ENCODE results near the gene KBTBD7. TPM values are rescaled to one million over a fixed set of nuclear protein-coding genes. Genes with fewer than 3 reads are reported as not detected.

The KBTBD7 gene
- polyA plus RNA-seq, 1 of the 3 experiments (the other 2 are of a cell fraction) = 1.3 TPM

GRCh38 chr13:41152005-41152404, 42.4 kb downstream of the KBTBD7 start:
- Histone ChIP-seq H3K9ac (no peak overlapping the region), H4K20me1 (ENCODE audit: insufficient read depth) (no peaks in the 10 kb centered on the region), H2AFZ (ENCODE audit: low read depth) (no peak overlapping the region), H3K4me3 (ENCODE audit: low read depth in 2 of 2, low read length in 1 of 2) (no peak overlapping the region), H3F3A (replicated peaks; ENCODE audit: insufficient read depth) (no peaks in the 10 kb centered on the region), H3K36me3 (replicated peaks in 1 of 2; ENCODE audit: control insufficient read depth in 1 of 2, insufficient read depth in 2 of 2, low read length in 1 of 2) (no peaks in the 10 kb centered on the region), H3K4me1 (ENCODE audit: control insufficient read depth in 1 of 2, insufficient read depth in 2 of 2, low read depth in 1 of 2, low read length in 1 of 2) (no peaks in the 10 kb centered on the region), H3K4me2 (no peak overlapping the region), H3K9me3 (peaks cover 3% of the 10 kb centered on the region; the same call in 1 of the 2 replicates), H3K27ac (ENCODE audit: low read depth in 2 of 2, low read length in 1 of 2) (no peak overlapping the region), H3K9me2 (no peaks in the 10 kb centered on the region), H3K27me3 (ENCODE audit: insufficient read depth) (no peaks in the 10 kb centered on the region), H3K79me2 (ENCODE audit: insufficient read depth) (no peaks in the 10 kb centered on the region)
- CTCF ChIA-PET = interaction anchor here (0.7 kb wide), 1 partner anchor 12 kb away, joined by 3 read pairs; no protein-coding TSS in a partner anchor
- no peak for DNase-seq
- WGBS (ENCODE audit: low lambda C conversion rate) = 63% methylated on average over 3 of the region's 3 CpGs
- TF ChIP-seq RAD21 (IDR thresholded peaks at IDR 0.05; ENCODE audit: low read length) (no peak), FOXJ3 (CRISPR knock-in tag; IDR thresholded peaks at IDR 0.05) (no peak), POLR2AphosphoS5 (IDR thresholded peaks at IDR 0.05; ENCODE audit: low read depth, low read length) (no peak), REST (IDR thresholded peaks at IDR 0.05; ENCODE audit: low read depth, low read length) (no peak), SIN3A (IDR thresholded peaks at IDR 0.05; ENCODE audit: borderline replicate concordance, low read depth, low read length) (no peak), IRF3 (IDR thresholded peaks at IDR 0.05; ENCODE audit: low read depth, low read length) (no peak), RCOR1 (IDR thresholded peaks at IDR 0.05; ENCODE audit: low read length) (no peak), RXRA (IDR thresholded peaks at IDR 0.05; ENCODE audit: borderline replicate concordance, low read depth) (no peak), NFIC (IDR thresholded peaks at IDR 0.05; ENCODE audit: borderline replicate concordance) (no peak), FOXM1 (IDR thresholded peaks at IDR 0.05; ENCODE audit: low read depth) (no peak)
- POLR2A ChIA-PET = no interaction called here

- TF ChIP-seq RFX5 (IDR thresholded peaks at IDR 0.05; ENCODE audit: low read length) = no peak
- ChIA-PET CTCF (no interaction called here), POLR2A (no interaction called here)
- Histone ChIP-seq H3F3A (replicated peaks; ENCODE audit: insufficient read depth) (no peaks in the 10 kb centered on the region), H3K9me2 (no peaks in the 10 kb centered on the region), H3K36me3 (replicated peaks in 1 of 2; ENCODE audit: control insufficient read depth in 1 of 2, insufficient read depth in 2 of 2, low read length in 1 of 2) (no peaks in the 10 kb centered on the region), H3K4me3 (ENCODE audit: low read depth in 2 of 2, low read length in 1 of 2) (no peak overlapping the region; a peak in 1 of 4 replicates), H3K9ac (no peak overlapping the region), H2AFZ (ENCODE audit: low read depth) (no peak overlapping the region), H3K27me3 (ENCODE audit: insufficient read depth) (no peaks in the 10 kb centered on the region), H3K27ac (ENCODE audit: low read depth in 2 of 2, low read length in 1 of 2) (no peak overlapping the region), H3K79me2 (ENCODE audit: insufficient read depth) (no peaks in the 10 kb centered on the region), H3K4me2 (no peak overlapping the region), H3K4me1 (ENCODE audit: control insufficient read depth in 1 of 2, insufficient read depth in 2 of 2, low read depth in 1 of 2, low read length in 1 of 2) (no peaks in the 10 kb centered on the region), H3K9me3 (peaks cover 3% of the 10 kb centered on the region; the same call in 1 of the 2 replicates), H4K20me1 (ENCODE audit: insufficient read depth) (no peaks in the 10 kb centered on the region)
- 55% methylated on average over 2 of the region's 2 CpGs for WGBS (ENCODE audit: low lambda C conversion rate)
- DNase-seq = no peak
These were observed 44.3 kb downstream of the KBTBD7 start for GRCh38 chr13:41150058-41150457.
